ENCODE data around the gene NAGA. TPM values are rescaled to one million over a fixed set of nuclear protein-coding genes. Genes with fewer than 3 reads are reported as not detected.
A peak's percentile ranks its signal among the peaks of the same experiment; 100 is the strongest.
"Not testable (repeated sequence)": the region's sequence is repeated elsewhere in the genome, so short reads cannot be mapped to it uniquely, and the experiment has no call there.

The NAGA gene
- total RNA-seq (2014; rRNA removed; shearing (Covaris generic)), result 11.2 and 16.9 TPM in 2 replicates
- total RNA-seq (2022), result 14.4 and 14.9 TPM in 2 replicates
- percentile 53 among the genes with signal in this experiment for Bru-seq, nascent RNA
- percentile 63 among the genes with signal in this experiment for BruChase-seq, experiment 1, labeled RNA remaining after a 6-hour chase
- BruChase-seq, experiment 2, labeled RNA remaining after a 2-hour chase, result percentile 61 among the genes with signal in this experiment
- long read RNA-seq, transcript NAGA-201 (9 exons, 3,694 nt), result major isoform, 15 of 57 reads
- long read RNA-seq, transcript NAGA-203 (10 exons, 1,856 nt), result minor isoform, 7 of 57 reads
- long read RNA-seq, transcript NAGA-202 (10 exons, 1,869 nt), result minor isoform, 6 of 57 reads
- long read RNA-seq, partial matches to known transcripts, result 14 of 57 reads
- long read RNA-seq, other reads (novel, unspliced or antisense), result 15 of 57 reads

- H3K4me1 ChIP-seq (ENCODE audit: insufficient read depth, low read length, poor library complexity, severe bottlenecking), result peaks cover 18% of the 10 kb centered on the region
- H2AFZ ChIP-seq (ENCODE audit: low read length), result peak within 1 kb of the TSS; percentile 84
- no peaks in the 10 kb centered on the region for H4K20me1 ChIP-seq (ENCODE audit: insufficient read depth, low read length)
- peak within 1 kb of the TSS; percentile 74 for H3K4me3 ChIP-seq (ENCODE audit: low read depth, low read length, poor library complexity, severe bottlenecking)
- H3K36me3 ChIP-seq (ENCODE audit: insufficient read depth, low read length), result peaks cover 15% of the 10 kb centered on the region; the same call in 1 of the 2 replicates
- no peak for TF ChIP-seq EZH2phosphoT487 (IDR thresholded peaks at IDR 0.05; ENCODE audit: borderline replicate concordance, low read depth, low read length)
- TF ChIP-seq CTCF (conservative IDR thresholded peaks at IDR 0.05; ENCODE audit: low read length), result no peak
- intact Hi-C loops (cut with micrococcal nuclease; ENCODE audit: unreplicated experiment), result no loop called here
- H3K27ac ChIP-seq (ENCODE audit: low read depth, low read length, poor library complexity, severe bottlenecking), result peak within 1 kb of the TSS; percentile 38
- ChIA-PET CTCF (ENCODE audit: unreplicated experiment) (interaction anchor here (0.5 to 0.6 kb wide), 3 partner anchors 142 to 583 kb away, joined by 3 to 6 read pairs (median 3); no protein-coding TSS in a partner anchor), POLR2A (interaction anchor here (0.6 kb wide), 2 partner anchors 81 to 235 kb away, joined by 3 read pairs; no protein-coding TSS in a partner anchor)
- peak within 1 kb of the TSS; percentile 85 for H3K4me2 ChIP-seq (ENCODE audit: low read length)
- H3K9me3 ChIP-seq (ENCODE audit: low read length), result no peaks in the 10 kb centered on the region
- no peaks in the 10 kb centered on the region for H3K9me2 ChIP-seq (ENCODE audit: insufficient read depth, low read length)
- no peaks in the 10 kb centered on the region for H3K79me2 ChIP-seq (ENCODE audit: insufficient read depth, low read depth, low read length)
- TSS peak; percentile 83 for BruUV-seq (replicated peaks)
- DNase-seq (ENCODE audit: low spot score), result peak; percentile 96
Measured at GRCh38 chr22:42070517-42071422, at the start of gene NAGA. Gene NAGA, minus strand, starts transcription at chr22:42070812. Its CDS starts 515 bp downstream, at chr22:42070297.

- Histone ChIP-seq H4K20me1 (ENCODE audit: insufficient read depth, low read length) (no peaks in the 10 kb centered on the region), H3K4me2 (ENCODE audit: low read length) (no peak overlapping the region), H3K4me1 (ENCODE audit: insufficient read depth, low read length, poor library complexity, severe bottlenecking) (peaks cover 25% of the 10 kb centered on the region), H3K9me2 (ENCODE audit: insufficient read depth, low read length) (no peaks in the 10 kb centered on the region), H3K4me3 (ENCODE audit: low read depth, low read length, poor library complexity, severe bottlenecking) (no peak overlapping the region), H2AFZ (ENCODE audit: low read length) (no peak overlapping the region), H3K27ac (ENCODE audit: low read depth, low read length, poor library complexity, severe bottlenecking) (no peak overlapping the region), H3K79me2 (ENCODE audit: insufficient read depth, low read depth, low read length) (no peaks in the 10 kb centered on the region), H3K9me3 (ENCODE audit: low read length) (peaks cover 23% of the 10 kb centered on the region), H3K36me3 (ENCODE audit: insufficient read depth, low read length) (peaks cover 11% of the 10 kb centered on the region)
- intact Hi-C loops (cut with micrococcal nuclease; ENCODE audit: unreplicated experiment), result no loop called here
- ChIA-PET POLR2A (interaction anchor here (0.8 kb wide), 1 partner anchor 151 kb away, joined by 3 read pairs; no protein-coding TSS in a partner anchor), CTCF (ENCODE audit: unreplicated experiment) (interaction anchor here (1.0 kb wide), 1 partner anchor 14 kb away, joined by 3 read pairs; no protein-coding TSS in a partner anchor)
- no TSS peak for BruUV-seq (replicated peaks)
- TF ChIP-seq CTCF (conservative IDR thresholded peaks at IDR 0.05; ENCODE audit: low read length) (peak; percentile 73), EZH2phosphoT487 (IDR thresholded peaks at IDR 0.05; ENCODE audit: borderline replicate concordance, low read depth, low read length) (no peak)
- peak; percentile 16 for DNase-seq (ENCODE audit: low spot score)
Measured at GRCh38 chr22:42116848-42117424, 46.3 kb upstream of the NAGA start.

GRCh38 chr22:42115420-42115830 is 44.8 kb upstream of the NAGA start:
- CTCF ChIA-PET (ENCODE audit: unreplicated experiment); intact Hi-C loops (cut with micrococcal nuclease; ENCODE audit: unreplicated experiment); H3K4me3 ChIP-seq (ENCODE audit: low read depth, low read length, poor library complexity, severe bottlenecking); DNase-seq (ENCODE audit: low spot score); H3K27ac ChIP-seq (ENCODE audit: low read depth, low read length, poor library complexity, severe bottlenecking); H3K79me2 ChIP-seq (ENCODE audit: insufficient read depth, low read depth, low read length); POLR2A ChIA-PET; H3K4me2 ChIP-seq (ENCODE audit: low read length); H2AFZ ChIP-seq (ENCODE audit: low read length); BruUV-seq (replicated peaks); H3K9me2 ChIP-seq (ENCODE audit: insufficient read depth, low read length); H4K20me1 ChIP-seq (ENCODE audit: insufficient read depth, low read length): not testable (repeated sequence)
- H3K4me1 ChIP-seq (ENCODE audit: insufficient read depth, low read length, poor library complexity, severe bottlenecking), result peaks cover 10% of the 10 kb centered on the region
- peaks cover 23% of the 10 kb centered on the region for H3K9me3 ChIP-seq (ENCODE audit: low read length)
- H3K36me3 ChIP-seq (ENCODE audit: insufficient read depth, low read length), result peaks cover 11% of the 10 kb centered on the region
